Activated T-cell treated with anti-CD3 and anti-CD28 coated beads, Interleukin-2, amount 50 U/mL, for 4 hours (primary cell): ENCODE results near the gene ANKRD40. TPM values are rescaled to one million over a fixed set of nuclear protein-coding genes. Genes with fewer than 3 reads are reported as not detected.
"Not testable (repeated sequence)": the region's sequence is repeated elsewhere in the genome, so short reads cannot be mapped to it uniquely, and the experiment has no call there.

Source experiments
- ATAC-seq, 2 donors: fragments of 200-7000 bp; cut with Tn5 transposase; one replicate each; pipeline ENCODE4 v1.10.0; 2021
- DNase-seq: peaks from one replicate; pipeline ENCODE4 v3.0.0-alpha.2; 2020
- H3K27me3 Mint-ChIP-seq: one replicate; pipeline ENCODE4 v1.8.0; 2021; ENCODE audit warnings: low read depth, mixed read lengths
- H3K36me3 Mint-ChIP-seq: one replicate; pipeline ENCODE4 v1.8.0; 2022; ENCODE audit warnings: mixed read lengths; ENCODE audit not compliant: insufficient read depth
- H3K4me1 Mint-ChIP-seq: one replicate; pipeline ENCODE4 v1.8.0; 2021; ENCODE audit warnings: low read depth, mixed read lengths
- H3K4me3 Mint-ChIP-seq: one replicate; pipeline ENCODE4 v1.8.0; 2021; ENCODE audit warnings: mild to moderate bottlenecking, moderate library complexity, mixed read lengths
- H3K9me3 Mint-ChIP-seq: one replicate; pipeline ENCODE4 v1.8.0; 2021; ENCODE audit warnings: mixed read lengths
- total RNA-seq, 3 donors: library from RNA; stranded (reverse); gene quantifications; one replicate each; pipeline ENCODE4 v1.2.1, GENCODE V29; 2021

Gene ANKRD40
- total RNA-seq, 3 donors from 2014 or later: 54.4 to 61.1 (median 59.1) TPM

GRCh38 chr17:50685691-50686493, 21.8 kb downstream of the ANKRD40 start:
- Mint-ChIP-seq H3K4me3 (no peak overlapping the region), H3K27me3 (peaks cover 10% of the 10 kb centered on the region), H3K9me3 (no peaks in the 10 kb centered on the region), H3K36me3 (no peaks in the 10 kb centered on the region), H3K4me1 (peaks cover 1% of the 10 kb centered on the region)
- no peak for ATAC-seq
- DNase-seq: no peak

GRCh38 chr17:50685334-50685665, 22.4 kb downstream of the ANKRD40 start:
- H3K4me1 Mint-ChIP-seq: peaks cover 1% of the 10 kb centered on the region
- DNase-seq (no peak), ATAC-seq (no peak)
- peaks cover 16% of the 10 kb centered on the region for H3K27me3 Mint-ChIP-seq
- no peaks in the 10 kb centered on the region for H3K36me3 Mint-ChIP-seq
- no peaks in the 10 kb centered on the region for H3K9me3 Mint-ChIP-seq
- no peak overlapping the region for H3K4me3 Mint-ChIP-seq

DNA sequence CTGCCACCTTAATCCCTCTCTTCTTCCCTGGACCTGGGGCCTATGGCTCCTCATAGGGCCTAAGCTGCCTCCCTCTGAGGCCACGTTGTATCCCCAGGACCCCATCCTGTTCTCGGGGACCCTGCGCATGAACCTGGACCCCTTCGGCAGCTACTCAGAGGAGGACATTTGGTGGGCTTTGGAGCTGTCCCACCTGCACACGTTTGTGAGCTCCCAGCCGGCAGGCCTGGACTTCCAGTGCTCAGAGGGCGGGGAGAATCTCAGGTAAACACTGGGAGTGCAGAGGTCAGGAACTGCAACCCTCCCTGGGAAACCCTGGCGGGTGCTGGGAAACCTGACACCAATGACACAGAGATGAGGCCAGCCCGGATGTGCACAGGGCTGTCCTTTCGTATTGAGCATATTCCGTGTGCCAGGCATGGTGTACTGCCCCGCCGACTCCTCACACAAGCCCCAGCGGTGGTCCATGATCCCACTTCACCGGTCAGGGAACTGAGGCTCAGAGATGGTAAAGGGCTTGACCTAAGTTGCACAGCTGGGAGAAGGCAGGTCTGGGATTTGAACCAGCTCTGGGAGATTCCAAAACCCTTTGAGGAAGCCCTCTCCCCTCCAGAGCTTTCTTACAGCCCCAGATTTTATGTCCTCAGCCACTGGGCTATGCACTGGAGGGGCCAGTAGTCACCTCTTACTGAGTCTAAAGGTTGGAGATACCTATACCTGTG, 22.9 kb downstream of the ANKRD40 start:
- H3K27me3 Mint-ChIP-seq: peaks cover 20% of the 10 kb centered on the region
- no peak for ATAC-seq

GRCh38 chr17:50684288-50684611, 23.5 kb downstream of the ANKRD40 start:
- ATAC-seq (no peak), DNase-seq (no peak)
- H3K4me1 Mint-ChIP-seq: peaks cover 1% of the 10 kb centered on the region
- H3K27me3 Mint-ChIP-seq: peaks cover 22% of the 10 kb centered on the region
- H3K9me3 Mint-ChIP-seq: no peaks in the 10 kb centered on the region
- no peaks in the 10 kb centered on the region for H3K36me3 Mint-ChIP-seq
- no peak overlapping the region for H3K4me3 Mint-ChIP-seq

More for the DNA sequence above, 22.9 kb downstream of the ANKRD40 start:
- H3K9me3 Mint-ChIP-seq: no peaks in the 10 kb centered on the region
- no peak for DNase-seq
- H3K4me3 Mint-ChIP-seq: no peak overlapping the region
- H3K4me1 Mint-ChIP-seq: peaks cover 1% of the 10 kb centered on the region
- no peaks in the 10 kb centered on the region for H3K36me3 Mint-ChIP-seq

GRCh38 chr17:50683434-50684287, 24.1 kb downstream of the ANKRD40 start:
- H3K4me3 Mint-ChIP-seq: no peak overlapping the region
- peaks cover 22% of the 10 kb centered on the region for H3K27me3 Mint-ChIP-seq
- H3K36me3 Mint-ChIP-seq: no peaks in the 10 kb centered on the region
- ATAC-seq (no peak), DNase-seq (no peak)
- H3K9me3 Mint-ChIP-seq: no peaks in the 10 kb centered on the region
- peaks cover 1% of the 10 kb centered on the region for H3K4me1 Mint-ChIP-seq

- no peaks in the 10 kb centered on the region for H3K9me3 Mint-ChIP-seq
- H3K4me1 Mint-ChIP-seq: peaks cover 1% of the 10 kb centered on the region
- H3K4me3 Mint-ChIP-seq: no peak overlapping the region
- ATAC-seq: no peak
- no peak for DNase-seq
- peaks cover 26% of the 10 kb centered on the region for H3K27me3 Mint-ChIP-seq
- H3K36me3 Mint-ChIP-seq: no peaks in the 10 kb centered on the region
Measured at GRCh38 chr17:50682938-50683337, 24.8 kb downstream of the ANKRD40 start.

- no peaks in the 10 kb centered on the region for H3K36me3 Mint-ChIP-seq
- H3K27me3 Mint-ChIP-seq: peaks cover 26% of the 10 kb centered on the region
- no peaks in the 10 kb centered on the region for H3K9me3 Mint-ChIP-seq
- no peak overlapping the region for H3K4me3 Mint-ChIP-seq
- DNase-seq (no peak), ATAC-seq (no peak)
- H3K4me1 Mint-ChIP-seq: peaks cover 1% of the 10 kb centered on the region
Measured at GRCh38 chr17:50682441-50682840, 25.3 kb downstream of the ANKRD40 start.

GRCh38 chr17:50681263-50682200, 26.2 kb downstream of the ANKRD40 start:
- Mint-ChIP-seq H3K4me3 (no peak overlapping the region), H3K9me3 (no peaks in the 10 kb centered on the region), H3K4me1 (peaks cover 1% of the 10 kb centered on the region), H3K36me3 (no peaks in the 10 kb centered on the region), H3K27me3 (peaks cover 26% of the 10 kb centered on the region)
- DNase-seq (no peak), ATAC-seq (no peak)

DNA sequence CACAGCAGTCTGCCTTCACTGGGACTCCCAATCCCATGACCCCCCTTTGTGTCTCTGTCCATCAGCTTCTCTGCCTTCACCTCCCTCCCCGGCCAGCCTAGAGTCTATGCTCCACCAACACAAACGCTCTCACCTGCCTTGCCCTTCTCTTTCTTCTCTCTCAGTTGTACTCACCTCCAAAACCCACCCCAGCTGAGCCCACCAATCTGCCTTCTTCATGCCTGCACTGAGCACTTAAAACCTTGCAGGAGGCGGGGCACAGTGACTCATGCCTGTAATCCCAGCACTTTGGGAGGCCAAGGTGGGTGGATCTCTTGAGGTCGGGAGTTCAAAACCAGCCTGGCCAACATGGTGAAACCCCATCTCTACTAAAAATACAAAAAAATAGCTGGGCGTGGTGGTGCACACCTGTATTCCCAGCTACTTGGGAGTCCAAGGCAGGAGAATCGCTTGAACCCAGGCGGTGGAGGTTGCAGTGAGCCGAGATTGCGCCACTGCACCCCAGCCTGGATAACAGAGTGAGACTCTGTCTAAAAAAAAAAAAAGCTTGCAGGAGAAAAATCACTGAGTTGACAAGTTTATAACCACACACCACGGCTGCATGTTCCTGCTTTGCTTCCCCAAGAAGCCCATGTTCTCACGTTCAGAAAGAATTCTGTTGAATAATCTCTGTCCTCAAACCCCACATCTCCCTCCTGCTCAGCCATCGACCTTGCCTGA, 27.0 kb downstream of the ANKRD40 start:
- H3K27me3 Mint-ChIP-seq: peaks cover 26% of the 10 kb centered on the region
- DNase-seq, ATAC-seq, H3K4me1 Mint-ChIP-seq, H3K9me3 Mint-ChIP-seq, H3K36me3 Mint-ChIP-seq, H3K4me3 Mint-ChIP-seq: not testable (repeated sequence)

DNA sequence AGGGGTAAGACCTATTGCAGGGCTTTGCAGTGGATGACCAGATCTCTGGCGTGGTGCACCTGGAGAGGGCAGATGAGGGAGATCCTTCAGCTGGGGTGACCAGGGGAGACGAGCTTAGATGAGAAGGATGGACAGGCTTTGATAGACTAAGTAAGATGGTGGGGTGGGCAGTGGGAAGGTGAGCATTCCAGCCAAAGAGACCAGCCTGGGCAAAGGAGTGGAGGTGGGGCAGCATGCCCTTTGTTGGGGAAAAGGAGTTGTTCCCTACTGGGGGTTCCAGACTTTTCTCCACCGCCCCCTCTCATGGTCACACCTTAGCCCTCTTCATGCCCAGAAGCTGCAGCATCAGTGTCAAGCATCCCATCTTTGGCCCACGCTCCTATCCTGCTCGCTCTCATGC, 27.6 kb downstream of the ANKRD40 start:
- Mint-ChIP-seq H3K4me1 (peaks cover 1% of the 10 kb centered on the region), H3K4me3 (no peak overlapping the region), H3K27me3 (peaks cover 26% of the 10 kb centered on the region), H3K36me3 (no peaks in the 10 kb centered on the region), H3K9me3 (no peaks in the 10 kb centered on the region)
- no peak for ATAC-seq
- DNase-seq: no peak

DNA sequence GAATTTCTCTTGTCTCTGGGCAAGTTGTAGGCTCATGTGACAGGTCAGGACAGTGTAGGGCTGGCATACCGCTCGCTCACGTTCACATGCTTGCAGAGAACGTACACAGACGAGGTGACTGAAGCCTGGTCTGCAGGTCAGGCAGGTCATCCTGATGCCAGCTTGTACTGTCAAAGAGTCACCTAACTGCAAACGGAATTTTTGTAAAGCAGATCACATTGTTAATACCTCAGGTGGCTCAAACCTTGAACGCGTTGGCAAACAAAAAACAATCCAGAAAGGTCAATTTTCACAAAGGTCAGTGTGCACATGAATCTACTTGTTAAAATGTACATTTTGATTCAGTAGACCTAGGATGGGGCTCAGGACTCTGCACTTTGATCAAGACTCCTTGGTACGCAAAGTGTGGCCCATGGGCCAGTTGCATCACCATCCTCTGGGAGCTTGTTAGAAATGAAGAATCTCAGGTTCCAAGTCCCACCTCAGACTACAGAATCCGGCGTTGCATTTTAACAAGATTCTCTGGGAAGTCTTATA, 28.6 kb downstream of the ANKRD40 start:
- no peak overlapping the region for H3K4me3 Mint-ChIP-seq
- no peaks in the 10 kb centered on the region for H3K36me3 Mint-ChIP-seq
- H3K9me3 Mint-ChIP-seq: no peaks in the 10 kb centered on the region
- peaks cover 1% of the 10 kb centered on the region for H3K4me1 Mint-ChIP-seq
- H3K27me3 Mint-ChIP-seq: peaks cover 26% of the 10 kb centered on the region
- ATAC-seq: no peak
- no peak for DNase-seq

DNA sequence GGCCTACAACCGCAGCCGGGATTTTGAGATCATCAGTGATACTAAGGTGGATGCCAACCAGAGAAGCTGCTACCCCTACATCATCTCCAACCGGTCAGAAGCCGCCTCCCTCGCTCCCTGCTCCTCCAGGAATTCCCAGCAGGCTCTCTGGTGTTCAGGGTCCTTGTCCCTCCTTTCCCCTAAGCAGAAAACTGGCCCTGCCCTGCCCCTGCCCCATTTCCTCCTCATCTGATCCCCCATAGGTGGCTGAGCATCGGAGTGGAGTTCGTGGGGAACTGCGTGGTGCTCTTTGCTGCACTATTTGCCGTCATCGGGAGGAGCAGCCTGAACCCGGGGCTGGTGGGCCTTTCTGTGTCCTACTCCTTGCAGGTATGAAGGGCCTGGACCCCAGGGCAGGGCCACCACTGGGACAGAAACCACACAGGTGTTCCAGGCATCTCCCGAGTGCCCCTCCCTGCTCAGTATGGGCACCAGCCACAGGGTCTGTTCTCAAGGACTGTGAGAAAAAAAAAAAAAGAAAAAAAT, 29.8 kb downstream of the ANKRD40 start:
- H3K4me3 Mint-ChIP-seq: no peak overlapping the region
- H3K36me3 Mint-ChIP-seq: no peaks in the 10 kb centered on the region
- peaks cover 26% of the 10 kb centered on the region for H3K27me3 Mint-ChIP-seq

More for the DNA sequence above, 29.8 kb downstream of the ANKRD40 start:
- DNase-seq: no peak
- no peak for ATAC-seq
- no peaks in the 10 kb centered on the region for H3K9me3 Mint-ChIP-seq
- peaks cover 1% of the 10 kb centered on the region for H3K4me1 Mint-ChIP-seq
